Measurements from ENCODE around the gene OR1D5. TPM values are rescaled to one million over a fixed set of nuclear protein-coding genes. Genes with fewer than 3 reads are reported as not detected.

OR1D5 gene
- total and polyA plus RNA-seq, 10 of the 15 experiments (the other 5 are each of a cell fraction or from before 2014, with no cell fraction given) = not detected

- no peaks in the 10 kb centered on the region for H3K36me3 ChIP-seq (ENCODE audit: control insufficient read depth in 2 of 2, insufficient read depth in 2 of 2, low read length in 1 of 2)
- no peak overlapping the region for H3K9ac ChIP-seq (ENCODE audit: control insufficient read depth, insufficient read depth, low read length)
- ChIA-PET RAD21 (ENCODE audit: unreplicated experiment) (no interaction called here), POLR2A (no interaction called here), SMC1A (ENCODE audit: uncharacterized antibody, unreplicated experiment) (no interaction called here), CTCF (no interaction called here)
- H3K9me3 ChIP-seq (replicated peaks; ENCODE audit: control insufficient read depth, insufficient read depth, low read length) = no peaks in the 10 kb centered on the region
- no peak overlapping the region for H3K4me2 ChIP-seq (ENCODE audit: control insufficient read depth, insufficient read depth)
- no peak for ATAC-seq
- FAIRE-seq = no peak
- 34% methylated on average over 7 of the region's 7 CpGs for WGBS (ENCODE audit: insufficient coverage, insufficient replicate concordance, low lambda C conversion rate, missing lambda C conversion rate)
- H3K79me2 ChIP-seq (ENCODE audit: control insufficient read depth, insufficient read depth, low read length) = no peaks in the 10 kb centered on the region
- in situ Hi-C loops (cut with MboI) (no loop called here), intact Hi-C loops (cut with micrococcal nuclease; ENCODE audit: unreplicated experiment) (no loop called here)
- no peaks in the 10 kb centered on the region; a peak in 1 of 4 replicates for H3K27me3 ChIP-seq (replicated peaks in 1 of 2; ENCODE audit: control insufficient read depth in 2 of 2, insufficient read depth in 2 of 2, low read length in 1 of 2)
- no peak overlapping the region for H2AFZ ChIP-seq (ENCODE audit: control insufficient read depth, low read depth, low read length)
- no peaks in the 10 kb centered on the region for H3K4me1 ChIP-seq (ENCODE audit: control insufficient read depth, insufficient read depth, low read length)
- no peak overlapping the region for H3K4me3 ChIP-seq
- DNase-seq (ENCODE audit: low read depth, low spot score) = no peak
- no TSS peak for BruUV-seq (replicated peaks)
- no peak overlapping the region for H3K27ac ChIP-seq (ENCODE audit: control insufficient read depth, insufficient read depth)
- TF ChIP-seq POLR2AphosphoS5 (IDR thresholded peaks at IDR 0.05; ENCODE audit: low read length) = no peak
- no peak for TF ChIP-seq NKRF (conservative IDR thresholded peaks at IDR 0.05)
- no peak for TF ChIP-seq EGR1 (IDR thresholded peaks at IDR 0.05; ENCODE audit: borderline replicate concordance in 1 of 2, low read depth in 2 of 2, low read length in 2 of 2)
- no peak for TF ChIP-seq BCL11A (IDR thresholded peaks at IDR 0.05; ENCODE audit: low read depth, low read length)
- no peak for TF ChIP-seq POLR2AphosphoS2 (IDR thresholded peaks at IDR 0.05; ENCODE audit: low read depth, low read length)
- no peak for TF ChIP-seq MYC (IDR thresholded peaks at IDR 0.05; ENCODE audit: insufficient read depth, insufficient read length, insufficient replicate concordance, low read length, severe bottlenecking)
- no peak for TF ChIP-seq RFX5 (IDR thresholded peaks at IDR 0.05; ENCODE audit: low read depth, low read length)
- no peak for TF ChIP-seq DPF2 (IDR thresholded peaks at IDR 0.05)
- TF ChIP-seq JUND (IDR thresholded peaks at IDR 0.05; ENCODE audit: low read depth, low read length) = no peak
- no peak for TF ChIP-seq ZNF384 (IDR thresholded peaks at IDR 0.05; ENCODE audit: borderline replicate concordance, low read depth, low read length)
- no peak for TF ChIP-seq CREB1 (IDR thresholded peaks at IDR 0.05; ENCODE audit: low read depth)
- TF ChIP-seq ZNF207 (IDR thresholded peaks at IDR 0.05; ENCODE audit: borderline replicate concordance) = no peak
- TF ChIP-seq HDGF (IDR thresholded peaks at IDR 0.05) = no peak
- TF ChIP-seq SREBF1 (IDR thresholded peaks at IDR 0.05; ENCODE audit: low read length) = no peak
- TF ChIP-seq TAF1 (IDR thresholded peaks at IDR 0.05; ENCODE audit: borderline replicate concordance, low read depth, low read length) = no peak
- TF ChIP-seq RAD21 (IDR thresholded peaks at IDR 0.05; ENCODE audit: insufficient read depth, low read depth, low read length) = no peak
- no peak for TF ChIP-seq PML (IDR thresholded peaks at IDR 0.05; ENCODE audit: low read length)
- no peak for TF ChIP-seq TCF12 (IDR thresholded peaks at IDR 0.05; ENCODE audit: low read depth, low read length)
- no peak for TF ChIP-seq SRF (IDR thresholded peaks at IDR 0.05; ENCODE audit: low read depth in 2 of 2, low read length in 2 of 2)
- TF ChIP-seq YY1 (IDR thresholded peaks at IDR 0.05; ENCODE audit: low read depth, low read length) = no peak
- no peaks in the 10 kb centered on the region for H4K20me1 ChIP-seq (ENCODE audit: control insufficient read depth, insufficient read depth)
These were observed 27.5 kb downstream of the OR1D5 start for GRCh38 chr17:3035968-3036280.

All from GM12878 (cell line).